Testis (tissue), 2 donors: ENCODE data around the gene LGR5.

Source experiments
- POLR2A ChIP-seq: fragments of 450-650 bp; IDR thresholded peaks from one replicate; pipeline ENCODE4 v1.6.1; 2017; ENCODE audit warnings: antibody characterized with exemption, mild to moderate bottlenecking, moderate library complexity
- TF ChIP-seq, protein P1 (sequence below), 3 experiments: fragments of 450-650 bp in 2 of 3; fragments of 200-600 bp in 1 of 3; sonication (generic) in 1 of 3; IDR thresholded peaks; one replicate each; pipeline ENCODE4 v1.5.1; 2016 to 2019; ENCODE audit warnings: antibody characterized with exemption in 3 of 3, mild to moderate bottlenecking in 2 of 3, moderate library complexity in 1 of 3

DNA sequence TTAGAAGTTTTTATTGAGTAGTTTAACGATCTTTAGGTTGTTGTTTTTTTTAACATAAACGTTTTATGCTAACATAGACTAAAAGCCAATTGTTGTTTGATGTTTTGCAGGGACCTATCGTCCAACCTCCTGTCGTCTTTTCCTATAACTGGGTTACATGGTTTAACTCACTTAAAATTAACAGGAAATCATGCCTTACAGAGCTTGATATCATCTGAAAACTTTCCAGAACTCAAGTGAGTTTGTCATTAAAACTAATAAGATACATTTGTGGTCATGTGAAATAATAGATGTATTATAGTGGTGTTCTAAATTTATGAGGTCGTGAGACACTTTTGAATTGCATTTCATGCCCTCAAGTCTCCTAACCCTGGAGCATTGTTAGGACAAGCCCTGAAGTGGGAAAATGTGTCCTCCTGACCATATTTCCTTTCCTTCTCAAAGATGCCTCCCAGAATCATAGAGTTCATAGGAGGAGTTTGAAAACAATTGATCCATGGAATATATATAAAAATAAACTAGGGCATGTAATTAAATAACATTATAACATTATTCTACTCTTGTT, 139.2 kb downstream of the LGR5 start:
- TF ChIP-seq, protein P1, sequence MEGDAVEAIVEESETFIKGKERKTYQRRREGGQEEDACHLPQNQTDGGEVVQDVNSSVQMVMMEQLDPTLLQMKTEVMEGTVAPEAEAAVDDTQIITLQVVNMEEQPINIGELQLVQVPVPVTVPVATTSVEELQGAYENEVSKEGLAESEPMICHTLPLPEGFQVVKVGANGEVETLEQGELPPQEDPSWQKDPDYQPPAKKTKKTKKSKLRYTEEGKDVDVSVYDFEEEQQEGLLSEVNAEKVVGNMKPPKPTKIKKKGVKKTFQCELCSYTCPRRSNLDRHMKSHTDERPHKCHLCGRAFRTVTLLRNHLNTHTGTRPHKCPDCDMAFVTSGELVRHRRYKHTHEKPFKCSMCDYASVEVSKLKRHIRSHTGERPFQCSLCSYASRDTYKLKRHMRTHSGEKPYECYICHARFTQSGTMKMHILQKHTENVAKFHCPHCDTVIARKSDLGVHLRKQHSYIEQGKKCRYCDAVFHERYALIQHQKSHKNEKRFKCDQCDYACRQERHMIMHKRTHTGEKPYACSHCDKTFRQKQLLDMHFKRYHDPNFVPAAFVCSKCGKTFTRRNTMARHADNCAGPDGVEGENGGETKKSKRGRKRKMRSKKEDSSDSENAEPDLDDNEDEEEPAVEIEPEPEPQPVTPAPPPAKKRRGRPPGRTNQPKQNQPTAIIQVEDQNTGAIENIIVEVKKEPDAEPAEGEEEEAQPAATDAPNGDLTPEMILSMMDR (IDR thresholded peaks at IDR 0.05) = no peak
- no peak for TF ChIP-seq POLR2A
